HG03378 (cell line): ENCODE data around the gene CABLES2.

Experiments used
- ATAC-seq: cut with Tn5 transposase; IDR thresholded peaks from one replicate; pipeline ENCODE4 v1.9.1; 2021; ENCODE audit warnings: mild to moderate bottlenecking, moderate library complexity; ENCODE audit not compliant: unreplicated experiment

CABLES2 gene

DNA sequence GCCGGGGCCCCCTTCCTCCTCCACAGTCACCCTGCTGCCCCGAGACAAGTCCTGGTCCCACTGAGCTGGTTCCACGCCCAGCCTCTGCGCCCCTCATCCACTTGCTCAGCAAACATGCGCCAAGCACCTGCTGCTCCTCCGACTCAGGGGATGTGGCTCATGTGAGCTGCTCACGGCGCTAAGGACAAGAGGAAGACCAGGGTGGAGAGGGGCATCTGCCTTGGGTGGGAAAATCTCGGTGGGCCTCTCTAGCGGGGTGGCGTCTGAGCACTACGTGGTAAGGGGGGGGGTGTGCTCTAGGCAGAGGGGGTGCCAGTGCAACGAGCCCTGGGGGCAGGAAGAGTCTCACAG lies 44.5 kb downstream of the CABLES2 start:
- no peak for ATAC-seq

DNA sequence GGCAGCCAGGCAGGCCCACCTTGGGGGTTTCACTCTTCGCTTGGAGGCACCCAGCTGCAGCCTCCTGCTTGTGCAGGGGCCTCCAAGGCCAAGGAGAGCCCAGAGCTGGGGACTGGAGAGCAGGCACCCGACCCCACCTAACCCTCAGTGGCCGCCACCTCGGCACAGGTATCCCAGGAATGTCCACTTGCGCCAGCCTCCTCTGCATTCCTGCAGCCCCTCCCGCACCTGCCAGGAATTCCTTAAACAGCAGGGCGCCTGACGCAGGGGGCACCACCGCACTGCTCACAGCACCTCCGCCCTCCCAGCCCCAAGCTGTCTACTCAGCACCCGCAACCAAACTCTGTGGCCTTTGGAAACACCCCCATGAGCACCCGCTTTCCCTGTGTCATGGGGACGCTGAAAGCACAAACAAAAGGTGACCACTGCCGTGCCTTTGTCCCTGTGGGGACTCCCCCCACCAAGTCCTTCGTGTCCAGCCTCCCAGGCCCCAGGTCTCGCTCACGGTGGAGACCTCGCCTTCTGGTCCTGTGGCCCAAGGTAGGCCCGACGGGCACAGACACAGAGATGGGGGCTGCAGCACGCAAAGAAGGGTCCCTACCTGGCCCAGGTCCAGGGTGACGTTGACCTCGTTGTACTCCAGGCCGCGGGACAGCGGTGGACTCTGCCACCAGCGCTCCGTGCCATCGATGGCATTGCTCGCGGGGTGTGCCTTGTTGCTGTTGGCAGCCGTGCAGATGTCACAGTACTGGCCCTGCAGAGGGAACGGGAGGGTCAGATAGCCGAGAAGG lies 45.1 kb downstream of the CABLES2 start:
- ATAC-seq = no peak

DNA sequence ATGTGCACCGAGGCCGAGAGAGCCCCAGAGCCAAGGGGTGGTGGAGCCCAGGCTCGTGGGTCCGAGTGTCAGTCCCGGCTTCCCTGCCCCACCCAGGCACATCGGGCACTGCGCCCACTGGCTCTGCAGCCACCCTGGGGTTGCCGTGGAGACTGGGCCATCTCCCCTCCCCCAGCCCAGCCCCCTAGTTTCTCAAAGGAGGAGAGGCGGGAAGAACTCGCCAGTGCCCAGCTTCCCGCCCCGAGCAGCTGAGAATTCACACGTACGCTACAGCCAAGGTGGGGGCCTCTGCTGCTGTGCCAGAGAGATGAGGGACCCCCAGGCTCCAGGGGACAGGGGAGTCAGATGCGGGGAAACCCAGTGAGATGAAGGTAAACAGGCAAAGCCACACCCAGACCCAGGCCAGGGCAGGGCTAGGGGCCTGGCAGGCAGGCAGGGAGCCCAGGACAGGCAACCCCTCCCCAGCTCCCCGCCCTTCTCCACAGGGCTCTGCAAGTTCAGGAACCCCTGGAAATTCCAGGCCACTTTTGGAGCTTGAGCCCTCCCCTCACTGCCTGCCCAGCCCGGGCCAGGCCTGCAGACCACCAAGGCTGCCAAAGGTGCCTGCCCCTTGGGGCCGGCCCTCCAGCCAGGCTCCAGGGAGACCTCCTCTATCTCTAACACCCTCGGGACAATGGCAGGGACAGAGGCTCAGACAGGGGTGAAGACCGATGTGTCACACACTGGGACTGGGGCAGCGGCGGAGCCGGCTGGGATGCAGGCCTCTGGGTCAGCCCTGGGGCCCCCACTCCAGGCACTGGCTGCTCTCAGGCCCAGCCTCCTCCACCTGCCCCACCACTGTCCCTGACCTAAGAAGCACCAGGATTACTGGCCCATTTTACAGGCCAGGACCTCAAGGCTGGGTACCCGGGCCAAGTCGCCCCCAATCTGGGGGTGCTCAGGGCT lies 46.0 kb downstream of the CABLES2 start:
- no peak for ATAC-seq

DNA sequence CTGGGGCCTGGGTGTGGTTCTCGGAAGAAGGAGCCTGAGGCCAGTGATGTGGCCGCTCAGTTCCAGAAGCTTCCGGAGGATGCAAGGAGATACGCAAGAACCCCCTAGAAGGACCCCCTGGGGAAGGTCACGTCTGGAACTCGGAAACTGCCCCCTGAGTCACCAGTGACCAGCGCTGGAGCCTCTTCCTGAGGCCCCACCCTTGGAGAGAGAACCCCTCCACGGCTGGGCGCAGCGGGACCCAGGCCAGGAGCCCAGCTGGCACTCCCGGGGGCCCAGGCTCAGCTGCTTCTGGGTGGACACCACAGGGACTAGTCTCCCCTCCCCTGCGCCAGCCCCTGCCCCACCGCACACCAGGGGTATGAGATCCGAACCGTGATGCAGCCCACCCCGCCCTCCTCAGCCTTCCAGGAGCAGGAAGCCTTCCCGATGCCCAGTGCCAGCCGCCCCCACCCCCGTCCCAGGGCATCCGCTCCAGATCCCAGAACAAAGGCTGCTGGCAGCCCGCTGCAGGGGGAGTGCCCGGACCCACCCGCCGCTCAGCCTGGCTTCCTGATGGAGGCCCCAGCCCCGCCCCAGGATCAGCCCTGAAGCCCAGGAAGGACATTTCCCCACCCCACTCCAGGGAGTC lies 47.5 kb downstream of the CABLES2 start:
- no peak for ATAC-seq

DNA sequence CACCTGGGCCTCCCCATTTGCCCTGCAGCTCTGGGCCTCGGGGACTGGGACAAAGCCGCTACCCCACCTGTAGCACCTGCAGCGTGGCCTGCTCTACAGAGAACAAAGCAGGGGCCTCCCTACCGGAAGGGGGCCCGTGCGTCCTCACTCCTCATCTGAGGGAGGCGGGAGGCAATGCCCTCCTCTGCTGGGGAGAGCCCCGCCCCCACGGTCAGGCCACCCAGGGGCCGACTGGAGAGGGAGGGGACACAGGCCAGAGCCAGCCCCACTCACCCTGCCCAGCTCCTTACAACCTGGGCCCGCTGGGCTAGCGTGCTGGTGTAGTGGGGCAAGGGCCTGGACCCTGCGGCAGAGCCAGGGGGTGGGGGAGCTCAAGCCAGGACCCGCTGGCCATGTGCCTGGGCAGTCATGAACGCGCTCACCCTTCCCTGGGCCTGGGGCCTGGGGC lies 48.0 kb downstream of the CABLES2 start:
- no peak for ATAC-seq

DNA sequence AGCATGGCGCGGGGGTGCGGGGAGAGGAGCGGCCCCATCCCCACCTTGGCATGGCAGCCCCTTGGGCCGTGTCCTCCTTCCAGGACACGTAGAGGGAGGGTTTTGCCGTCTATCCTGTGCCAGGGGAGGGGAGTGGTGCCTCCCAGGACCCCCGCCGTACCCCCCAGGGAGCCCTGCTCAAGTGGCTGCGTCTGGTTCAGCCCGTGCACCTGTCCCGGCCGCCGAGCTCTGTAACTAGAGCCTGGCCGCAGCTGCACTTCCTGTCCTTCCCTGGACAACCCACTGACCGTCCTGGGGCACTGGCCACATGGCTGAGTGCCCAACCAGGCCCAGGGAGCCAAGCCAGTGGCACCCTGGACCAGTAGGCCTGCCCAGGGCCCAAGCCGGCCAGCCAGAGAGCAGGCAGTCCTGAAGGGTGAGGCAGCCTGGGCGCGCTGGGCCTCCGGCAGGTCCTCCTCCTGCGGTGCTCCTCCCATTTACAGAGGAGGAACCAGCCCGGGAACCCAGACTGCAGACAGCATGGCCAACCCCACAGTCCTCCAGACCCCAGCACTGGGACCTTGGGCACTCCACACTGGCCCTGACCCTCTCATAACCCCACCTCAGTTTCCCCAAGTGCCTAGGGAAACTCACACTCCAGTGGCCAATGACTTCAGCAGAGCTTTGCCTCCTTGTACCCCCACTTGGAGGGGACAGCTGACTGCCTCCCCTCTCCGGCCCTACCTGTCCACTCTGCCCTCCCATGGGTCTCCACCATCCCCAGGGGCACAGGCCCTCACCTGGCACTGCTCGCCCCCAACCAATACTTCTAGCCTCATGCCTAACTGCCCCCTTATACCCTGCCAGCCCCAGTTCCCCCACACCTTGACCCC lies 48.7 kb downstream of the CABLES2 start:
- ATAC-seq = no peak

DNA sequence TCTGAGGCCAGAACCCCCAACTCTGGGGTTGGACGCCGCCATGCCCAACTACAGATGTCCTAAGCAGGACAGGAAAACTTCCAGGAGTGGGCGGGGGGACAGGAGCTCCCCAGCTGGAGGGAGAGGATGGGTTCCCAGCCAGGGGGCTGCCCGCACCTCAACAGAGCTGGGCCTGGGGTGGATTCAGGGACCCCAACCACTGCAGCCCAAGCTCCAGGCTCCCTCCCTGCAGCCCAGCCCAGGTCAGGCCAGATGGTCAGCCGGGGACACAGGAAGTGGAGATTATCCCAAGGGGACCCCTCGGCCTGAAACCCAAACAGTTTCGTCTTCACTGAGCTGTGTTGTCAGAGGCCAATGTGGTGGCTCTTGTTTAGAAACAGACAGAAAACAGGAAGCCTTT lies 49.4 kb downstream of the CABLES2 start:
- ATAC-seq = no peak

DNA sequence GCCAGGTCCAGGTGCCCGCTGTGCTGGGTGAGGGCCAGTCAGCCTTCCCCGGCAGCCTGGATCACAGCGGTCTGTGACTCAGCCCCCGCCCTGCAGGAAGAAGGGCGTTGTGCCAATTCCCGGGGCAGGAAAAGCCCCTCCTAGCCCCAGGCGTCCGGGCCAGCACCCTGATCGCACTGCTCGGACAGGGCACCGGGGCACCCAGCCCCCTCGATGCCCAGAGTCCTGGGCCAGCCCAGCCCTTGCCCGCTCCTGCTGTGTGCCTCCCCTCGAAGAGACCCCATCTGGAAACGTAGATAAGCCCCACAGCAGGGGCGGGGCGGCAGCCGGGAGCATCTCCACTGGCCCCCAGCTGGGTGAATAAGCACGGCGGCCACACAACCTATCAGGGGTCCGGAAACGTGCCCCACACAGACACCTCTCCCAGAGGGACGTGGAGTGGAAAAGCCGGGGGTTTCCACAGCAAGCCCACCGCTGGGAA lies 49.9 kb downstream of the CABLES2 start:
- no peak for ATAC-seq

DNA sequence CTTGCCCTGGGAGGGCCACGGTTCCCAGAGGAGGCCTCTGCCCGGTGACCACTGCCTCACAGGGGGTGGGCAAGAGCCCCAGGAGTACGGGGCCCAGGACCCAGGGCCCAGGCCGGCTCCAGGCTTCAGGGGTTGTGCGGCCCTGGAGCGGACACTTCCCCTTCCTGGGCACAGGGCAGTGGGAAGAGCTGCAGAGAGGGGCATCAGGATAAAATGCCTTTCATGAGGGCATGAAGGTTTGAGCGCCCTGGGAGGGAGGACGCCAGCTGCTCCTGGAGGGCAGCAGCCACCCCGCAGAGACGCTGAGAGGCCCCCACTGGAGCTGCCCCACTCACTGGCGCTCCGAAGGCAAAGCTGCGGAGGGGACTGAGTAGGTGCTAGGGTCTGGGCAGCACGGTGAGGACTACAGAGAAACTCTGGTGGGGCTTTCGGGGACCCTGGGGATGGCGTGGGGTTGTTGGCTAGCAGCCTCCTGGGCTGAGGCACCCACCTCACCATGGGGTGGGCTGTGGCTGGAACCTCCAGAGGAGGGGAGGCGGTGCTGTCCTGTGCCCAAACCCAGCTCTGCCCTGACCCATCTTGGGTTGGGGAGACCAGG lies 50.4 kb downstream of the CABLES2 start:
- no peak for ATAC-seq

DNA sequence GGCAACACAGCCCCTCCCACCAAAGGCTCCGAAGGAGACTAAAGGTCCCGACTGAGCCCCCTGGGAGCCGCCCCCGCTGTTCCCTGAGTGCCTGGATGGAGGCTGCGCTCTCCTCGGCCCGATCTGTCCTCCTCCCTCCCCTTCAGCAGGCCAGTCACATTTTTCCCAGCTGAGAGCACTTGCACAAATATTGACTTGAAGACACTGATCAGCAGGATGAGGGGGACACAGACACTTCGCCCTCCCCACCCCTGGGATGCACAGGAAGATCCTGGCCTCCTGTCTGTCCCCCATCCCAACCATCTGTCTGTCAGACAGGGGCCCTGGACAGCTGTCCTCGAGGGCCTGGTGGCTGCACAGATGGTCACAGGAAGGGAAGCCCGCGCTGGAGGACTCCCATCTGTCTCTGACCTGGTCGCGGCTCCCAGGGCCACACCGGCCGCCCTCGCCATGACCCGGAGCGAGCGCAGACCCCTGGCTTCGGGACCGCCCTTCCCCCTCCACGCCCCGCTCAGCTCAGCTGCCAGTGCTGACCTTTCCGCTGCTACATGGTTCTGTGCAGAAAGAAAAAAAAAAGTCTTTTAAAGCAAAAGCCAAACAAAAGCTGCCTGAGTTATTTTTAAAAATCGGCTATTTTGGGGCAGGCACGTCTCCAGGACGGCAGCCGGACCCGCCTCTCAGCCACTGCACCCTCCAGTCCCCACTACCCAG lies 51.1 kb downstream of the CABLES2 start:
- no peak for ATAC-seq

DNA sequence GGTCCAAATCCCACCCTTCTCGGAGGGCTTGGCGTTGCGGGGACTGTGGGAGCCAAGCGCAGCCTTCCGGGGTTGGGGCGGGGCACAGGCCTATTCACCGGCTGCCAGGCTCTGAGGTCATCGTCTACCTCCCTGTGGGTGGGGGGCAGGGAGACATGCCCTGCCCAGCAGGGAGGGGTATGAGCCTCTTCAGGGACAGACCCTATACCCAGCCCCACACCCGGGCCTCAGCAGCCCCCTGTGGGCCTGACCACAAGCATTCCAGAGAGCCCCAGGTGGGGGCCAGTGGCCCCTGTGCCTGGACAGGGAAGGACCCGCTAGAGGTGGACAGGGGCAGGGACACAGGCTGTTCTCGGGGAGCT lies 51.6 kb downstream of the CABLES2 start:
- no peak for ATAC-seq

DNA sequence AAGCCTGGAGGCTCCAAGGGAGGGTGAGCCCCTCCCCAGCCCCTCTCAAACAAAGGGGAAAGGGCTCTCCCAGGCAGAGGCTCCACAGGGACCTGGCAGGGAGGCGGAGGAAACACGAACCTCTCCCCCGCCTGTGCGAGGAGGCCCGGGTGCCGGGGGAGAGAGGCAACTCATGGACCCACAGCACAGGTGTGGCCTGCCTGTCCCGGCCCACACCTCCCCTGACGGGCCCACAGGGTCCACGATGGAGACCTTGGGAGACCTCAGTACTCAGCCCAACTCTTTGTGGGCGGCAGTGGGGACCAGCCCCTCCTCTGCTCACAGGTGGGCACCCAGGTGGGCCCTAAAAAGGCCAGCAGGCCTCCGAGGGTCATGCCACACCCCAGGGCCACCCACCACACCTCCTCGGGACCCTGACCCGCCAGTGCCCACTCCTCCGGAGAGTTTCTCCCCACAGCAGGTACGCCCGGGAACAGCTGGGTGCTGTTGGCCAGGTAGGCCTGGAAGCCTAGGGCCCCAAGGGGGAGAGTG lies 52.2 kb downstream of the CABLES2 start:
- ATAC-seq = no peak

DNA sequence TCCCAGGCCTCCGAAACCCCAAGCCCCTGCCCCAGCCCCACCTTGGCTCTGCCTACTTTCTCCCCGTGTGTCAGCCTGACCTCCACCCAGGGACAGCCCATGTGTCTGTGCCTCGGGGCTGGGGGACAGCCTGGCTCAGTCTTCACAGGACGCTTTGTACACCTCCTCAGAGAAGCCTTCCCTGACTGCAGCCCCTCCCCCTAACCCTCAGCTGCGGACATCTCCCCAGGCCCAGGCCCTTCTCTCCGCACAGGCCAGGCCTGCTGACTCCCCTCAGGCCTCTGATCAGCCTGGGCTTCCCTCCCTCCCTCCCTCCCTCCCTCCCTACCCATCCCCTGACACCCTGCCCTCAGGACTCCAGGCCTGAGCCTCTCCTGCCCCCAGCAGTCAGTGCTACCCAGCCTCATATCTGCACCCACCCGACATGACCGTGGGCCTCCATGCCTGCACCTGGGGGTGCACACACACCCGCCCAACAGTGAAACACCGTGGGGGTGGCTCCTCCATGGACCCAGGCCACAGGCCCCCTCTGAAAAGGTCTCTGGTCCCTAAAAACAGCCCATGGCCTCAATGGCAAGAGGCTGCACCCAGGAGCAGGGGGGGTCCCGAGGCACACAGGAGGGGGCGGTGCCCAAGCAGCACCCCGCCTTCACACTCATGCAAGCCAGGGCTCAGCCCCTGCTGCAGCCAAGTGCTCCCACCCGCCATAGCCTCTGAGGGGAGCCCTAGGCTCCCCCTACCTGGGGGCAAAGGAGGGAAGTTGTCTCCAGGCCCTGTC lies 52.9 kb downstream of the CABLES2 start:
- no peak for ATAC-seq

DNA sequence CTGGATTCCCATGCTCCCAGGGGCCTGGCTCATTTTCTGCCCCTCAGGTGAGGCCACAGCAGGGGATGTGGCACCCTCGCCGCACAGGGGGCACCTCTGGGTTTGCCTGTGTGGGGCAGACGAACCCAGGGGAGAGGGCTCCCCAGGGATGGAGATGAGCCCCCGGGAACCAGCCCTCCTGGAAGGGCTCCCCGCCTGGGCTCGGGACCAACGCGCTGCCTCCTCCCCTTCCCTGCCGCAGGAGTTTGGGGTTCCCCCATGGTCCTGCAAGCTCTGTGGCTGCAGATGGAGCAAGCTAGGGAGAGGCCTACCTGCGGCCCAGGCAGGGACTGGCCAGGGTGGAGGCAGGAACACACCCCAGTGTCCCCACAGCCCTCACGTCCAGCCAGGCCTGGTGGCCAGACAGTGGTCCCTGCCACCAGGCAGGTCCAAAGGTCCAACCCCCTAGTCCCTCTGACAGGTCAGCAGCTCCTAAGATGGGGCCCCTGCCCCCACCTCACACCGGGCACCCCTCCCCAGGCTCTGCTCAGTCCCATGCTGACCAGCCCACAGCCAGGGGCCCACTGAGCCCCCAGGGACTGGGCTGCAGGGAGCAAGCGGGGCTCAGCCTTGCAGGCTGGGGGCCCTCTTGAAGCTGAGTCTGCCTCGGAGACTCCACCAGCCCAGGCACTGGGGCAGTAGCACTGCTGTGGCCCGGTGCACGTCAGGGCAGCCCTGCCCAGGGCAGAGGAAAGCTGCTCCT lies 53.6 kb downstream of the CABLES2 start:
- no peak for ATAC-seq

DNA sequence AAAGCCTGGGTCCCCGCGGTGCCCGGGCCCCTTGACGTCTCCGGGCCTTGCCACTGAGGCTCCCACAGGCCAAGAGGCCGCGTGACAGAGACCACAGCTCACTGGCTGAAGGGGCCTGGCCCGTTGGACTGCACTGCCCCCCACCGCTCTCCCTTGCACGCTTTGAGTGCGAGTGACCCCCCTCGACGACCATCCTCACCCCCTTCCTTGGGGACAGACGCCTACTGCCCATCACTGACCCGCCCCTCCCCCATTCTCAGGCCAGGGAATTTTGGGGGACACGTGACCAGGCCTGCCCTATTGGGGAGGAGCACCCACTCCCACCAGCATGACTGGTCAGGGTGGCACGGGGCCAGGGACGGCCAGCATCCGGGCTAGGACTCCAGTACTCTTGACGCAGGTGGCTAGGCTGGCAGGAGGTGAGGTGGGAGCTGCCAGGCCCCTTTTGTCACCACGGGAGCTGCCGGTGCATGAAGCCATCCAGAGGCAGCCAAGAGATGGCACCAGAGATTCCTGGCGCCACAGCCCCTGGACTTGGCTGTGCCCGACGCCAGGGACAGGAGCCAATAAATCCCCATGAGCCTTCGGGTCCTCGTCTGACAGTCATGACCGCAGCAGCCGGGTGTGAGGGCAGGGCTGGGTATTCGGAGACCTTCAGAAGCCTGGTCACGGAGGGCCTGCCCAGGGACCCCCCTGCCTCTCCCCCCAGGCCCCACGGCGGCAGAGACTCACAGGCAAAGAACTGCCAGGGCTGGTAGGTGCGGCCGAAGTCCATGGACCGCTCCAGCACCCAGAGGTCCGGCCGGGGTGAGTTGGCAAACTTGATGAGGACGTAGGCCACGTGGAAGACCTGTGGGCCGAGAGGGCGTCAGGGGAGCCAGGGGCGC lies 54.4 kb downstream of the CABLES2 start:
- ATAC-seq = no peak

DNA sequence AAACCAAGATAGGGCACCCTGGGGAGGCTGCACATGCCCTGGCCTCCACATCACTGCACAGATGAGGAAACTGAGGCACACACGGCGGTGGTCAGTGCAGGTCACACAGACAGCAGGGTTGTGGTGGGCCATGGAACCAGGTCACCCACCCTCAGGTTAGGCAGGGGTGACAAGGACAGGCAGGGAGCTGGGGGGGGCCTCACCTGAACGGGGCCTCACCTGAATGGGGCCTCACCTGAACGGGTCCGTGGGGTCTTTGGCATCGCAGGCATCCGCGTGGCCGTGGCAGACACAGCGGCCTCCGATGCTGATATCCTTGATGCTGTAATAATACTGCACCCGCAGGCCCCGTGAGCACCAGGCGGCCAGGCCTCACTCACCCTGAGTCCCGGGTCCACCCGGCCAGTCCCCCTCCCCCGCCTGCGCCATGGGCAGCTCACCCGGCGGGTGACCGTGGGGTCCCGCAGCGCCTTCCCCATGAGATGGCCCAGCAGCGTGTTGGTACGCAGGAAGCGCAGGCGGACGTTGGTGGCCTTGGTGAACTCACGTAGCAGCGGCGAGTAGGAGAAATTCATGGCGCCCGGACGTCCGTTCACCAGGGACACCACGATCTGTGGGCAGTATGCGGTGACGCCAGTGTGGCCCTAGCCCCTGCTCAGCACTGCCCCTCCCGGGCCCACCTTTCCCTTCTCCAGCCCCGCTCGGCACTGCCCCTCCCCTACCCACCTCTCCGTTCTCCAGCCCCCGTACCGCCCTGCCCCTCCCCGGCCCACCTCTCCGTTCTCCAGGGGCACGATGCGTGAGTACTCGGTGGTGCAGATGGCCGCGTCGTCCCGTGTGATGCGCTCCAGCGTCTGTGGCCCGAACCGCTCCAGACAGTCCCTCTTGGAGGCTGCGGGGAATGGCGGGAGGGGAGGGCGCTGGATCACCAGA lies 55.4 kb downstream of the CABLES2 start:
- ATAC-seq = no peak
